ENCODE data around the gene USP32. TPM values are rescaled to one million over a fixed set of nuclear protein-coding genes. Genes with fewer than 3 reads are reported as not detected.
"Not testable (repeated sequence)": the region's sequence is repeated elsewhere in the genome, so short reads cannot be mapped to it uniquely, and the experiment has no call there.

The USP32 gene
- total RNA-seq, 2 donors from 2014 or later = 27.5 to 34.2 TPM

GRCh38 chr17:60395508-60396065 lies 3.7 kb upstream of the USP32 start:
- no peaks in the 10 kb centered on the region for H3K9me3 ChIP-seq (ENCODE audit: control insufficient read depth, low read length, poor library complexity, severe bottlenecking)
- H3K27me3 Mint-ChIP-seq = no peaks in the 10 kb centered on the region
- H3K27ac Mint-ChIP-seq = no peak overlapping the region
- no peak for ATAC-seq
- H3K36me3 Mint-ChIP-seq (ENCODE audit: low read depth) = no peaks in the 10 kb centered on the region
- no peak overlapping the region for H3K4me3 Mint-ChIP-seq
- DNase-seq = no peak
- peaks cover 22% of the 10 kb centered on the region for H3K4me1 Mint-ChIP-seq

GRCh38 chr17:60393840-60394723 lies 2.1 kb upstream of the USP32 start:
- Mint-ChIP-seq H3K4me1 (peaks cover 30% of the 10 kb centered on the region), H3K27ac (no peak overlapping the region), H3K27me3 (no peaks in the 10 kb centered on the region), H3K4me3 (no peak overlapping the region), H3K36me3 (ENCODE audit: low read depth) (no peaks in the 10 kb centered on the region)
- H3K9me3 ChIP-seq (ENCODE audit: control insufficient read depth, low read length, poor library complexity, severe bottlenecking) = no peaks in the 10 kb centered on the region
- DNase-seq = no peak
- ATAC-seq = no peak

GRCh38 chr17:60392845-60393702 lies 1.1 kb upstream of the USP32 start:
- H3K27ac Mint-ChIP-seq = peak overlapping the region; percentile 93
- H3K36me3 Mint-ChIP-seq (ENCODE audit: low read depth) = no peaks in the 10 kb centered on the region
- H3K9me3 ChIP-seq (ENCODE audit: control insufficient read depth, low read length, poor library complexity, severe bottlenecking) = no peaks in the 10 kb centered on the region
- peaks cover 34% of the 10 kb centered on the region for H3K4me1 Mint-ChIP-seq
- no peak for DNase-seq
- peak overlapping the region; percentile 94 for H3K4me3 Mint-ChIP-seq
- no peak for ATAC-seq
- H3K27me3 Mint-ChIP-seq = no peaks in the 10 kb centered on the region

- Mint-ChIP-seq H3K36me3 (ENCODE audit: low read depth) (no peaks in the 10 kb centered on the region), H3K27ac (peak overlapping the region; percentile 93), H3K27me3 (no peaks in the 10 kb centered on the region), H3K4me1 (peaks cover 34% of the 10 kb centered on the region), H3K4me3 (peak overlapping the region; percentile 94)
- no peaks in the 10 kb centered on the region for H3K9me3 ChIP-seq (ENCODE audit: control insufficient read depth, low read length, poor library complexity, severe bottlenecking)
- DNase-seq = no peak
- peak; percentile 41 for ATAC-seq
These were observed 377 bp downstream of the USP32 start for GRCh38 chr17:60391471-60392041.

GRCh38 chr17:60390925-60391470 lies 935 bp downstream of the USP32 start:
- ATAC-seq = no peak
- peak overlapping the region; percentile 93 for H3K27ac Mint-ChIP-seq
- no peaks in the 10 kb centered on the region for H3K9me3 ChIP-seq (ENCODE audit: control insufficient read depth, low read length, poor library complexity, severe bottlenecking)
- peak in 1 of 3 donors; percentile 10 for DNase-seq
- H3K4me1 Mint-ChIP-seq = peaks cover 38% of the 10 kb centered on the region
- H3K4me3 Mint-ChIP-seq = peak overlapping the region; percentile 94
- H3K27me3 Mint-ChIP-seq = no peaks in the 10 kb centered on the region
- H3K36me3 Mint-ChIP-seq (ENCODE audit: low read depth) = no peaks in the 10 kb centered on the region

GRCh38 chr17:60390186-60390585 lies 1.7 kb downstream of the USP32 start:
- Mint-ChIP-seq H3K4me3 (no peak overlapping the region), H3K27me3 (no peaks in the 10 kb centered on the region), H3K36me3 (ENCODE audit: low read depth) (no peaks in the 10 kb centered on the region), H3K4me1 (peaks cover 40% of the 10 kb centered on the region), H3K27ac (peak overlapping the region; percentile 93)
- DNase-seq = no peak
- H3K9me3 ChIP-seq (ENCODE audit: control insufficient read depth, low read length, poor library complexity, severe bottlenecking) = no peaks in the 10 kb centered on the region
- ATAC-seq = no peak

GRCh38 chr17:60388742-60389141 lies 3.2 kb downstream of the USP32 start:
- H3K4me1 Mint-ChIP-seq = peaks cover 43% of the 10 kb centered on the region
- no peaks in the 10 kb centered on the region for H3K27me3 Mint-ChIP-seq
- no peaks in the 10 kb centered on the region for H3K9me3 ChIP-seq (ENCODE audit: control insufficient read depth, low read length, poor library complexity, severe bottlenecking)
- H3K4me3 Mint-ChIP-seq = no peak overlapping the region
- H3K27ac Mint-ChIP-seq = peak overlapping the region; percentile 6
- DNase-seq (no peak), ATAC-seq (no peak)
- H3K36me3 Mint-ChIP-seq (ENCODE audit: low read depth) = no peaks in the 10 kb centered on the region

- no peaks in the 10 kb centered on the region for H3K36me3 Mint-ChIP-seq (ENCODE audit: low read depth)
- no peak for DNase-seq
- no peaks in the 10 kb centered on the region for H3K9me3 ChIP-seq (ENCODE audit: control insufficient read depth, low read length, poor library complexity, severe bottlenecking)
- H3K27ac Mint-ChIP-seq = no peak overlapping the region
- peaks cover 43% of the 10 kb centered on the region for H3K4me1 Mint-ChIP-seq
- no peaks in the 10 kb centered on the region for H3K27me3 Mint-ChIP-seq
- ATAC-seq = no peak
- no peak overlapping the region for H3K4me3 Mint-ChIP-seq
These were observed 4.3 kb downstream of the USP32 start for GRCh38 chr17:60387666-60388065.

GRCh38 chr17:60386147-60387058 lies 5.5 kb downstream of the USP32 start:
- Mint-ChIP-seq H3K27me3 (no peaks in the 10 kb centered on the region), H3K27ac (no peak overlapping the region), H3K4me3 (no peak overlapping the region), H3K4me1 (peaks cover 46% of the 10 kb centered on the region), H3K36me3 (ENCODE audit: low read depth) (no peaks in the 10 kb centered on the region)
- DNase-seq = no peak
- H3K9me3 ChIP-seq (ENCODE audit: control insufficient read depth, low read length, poor library complexity, severe bottlenecking) = no peaks in the 10 kb centered on the region
- no peak for ATAC-seq

GRCh38 chr17:60384921-60385320 lies 7.0 kb downstream of the USP32 start:
- H3K27ac Mint-ChIP-seq = not testable (repeated sequence)

GRCh38 chr17:60383379-60383778 lies 8.6 kb downstream of the USP32 start:
- H3K27ac Mint-ChIP-seq = no peak overlapping the region
- DNase-seq (no peak), ATAC-seq (no peak)
- H3K36me3 Mint-ChIP-seq (ENCODE audit: low read depth) = no peaks in the 10 kb centered on the region
- H3K4me3 Mint-ChIP-seq = no peak overlapping the region
- no peaks in the 10 kb centered on the region for H3K9me3 ChIP-seq (ENCODE audit: control insufficient read depth, low read length, poor library complexity, severe bottlenecking)
- peaks cover 26% of the 10 kb centered on the region for H3K4me1 Mint-ChIP-seq
- H3K27me3 Mint-ChIP-seq = no peaks in the 10 kb centered on the region

More at GRCh38 chr17:60384921-60385320, 7.0 kb downstream of the USP32 start:
- not testable (repeated sequence) for H3K9me3 ChIP-seq (ENCODE audit: control insufficient read depth, low read length, poor library complexity, severe bottlenecking); H3K4me3 Mint-ChIP-seq; DNase-seq; ATAC-seq; H3K36me3 Mint-ChIP-seq (ENCODE audit: low read depth); H3K27me3 Mint-ChIP-seq
- H3K4me1 Mint-ChIP-seq = peaks cover 32% of the 10 kb centered on the region

GRCh38 chr17:60381958-60382357 lies 10.0 kb downstream of the USP32 start:
- H3K4me3 Mint-ChIP-seq = no peak overlapping the region
- no peak overlapping the region for H3K27ac Mint-ChIP-seq

More at GRCh38 chr17:60381958-60382357, 10.0 kb downstream of the USP32 start:
- H3K9me3 ChIP-seq (ENCODE audit: control insufficient read depth, low read length, poor library complexity, severe bottlenecking) = no peaks in the 10 kb centered on the region
- Mint-ChIP-seq H3K27me3 (no peaks in the 10 kb centered on the region), H3K36me3 (ENCODE audit: low read depth) (no peaks in the 10 kb centered on the region), H3K4me1 (peaks cover 23% of the 10 kb centered on the region)
- DNase-seq (no peak), ATAC-seq (no peak)

Data from T-helper 17 cell (primary cell).